ENCODE measurements around the gene COBLL1.

The COBLL1 gene

DNA sequence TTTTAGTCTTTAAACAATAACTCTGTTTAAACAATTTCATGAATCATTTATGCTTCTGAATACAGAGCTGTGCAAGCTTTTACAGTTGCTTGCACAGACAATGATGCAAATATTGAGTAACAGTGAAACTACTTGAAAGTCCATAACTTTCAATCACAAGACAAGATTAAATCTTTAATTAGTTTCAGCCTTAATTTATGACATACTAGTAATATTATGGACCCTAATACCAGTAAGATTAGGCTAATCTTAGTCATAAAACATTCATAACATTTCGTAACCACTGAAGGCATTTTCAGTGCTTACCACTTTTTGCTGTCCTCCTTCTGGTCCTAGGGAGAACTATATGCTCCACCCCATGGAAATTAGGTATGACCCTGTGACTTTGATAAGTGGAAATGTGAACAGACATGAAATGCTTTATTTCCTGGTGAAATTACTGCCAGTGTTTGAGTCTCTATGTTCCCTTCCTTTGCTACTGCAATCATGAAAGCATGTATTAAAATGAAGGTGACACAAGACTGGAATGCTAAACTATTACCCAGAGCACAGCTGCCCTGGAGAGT is 1.8 kb upstream of the COBLL1 start:
- TF ChIP-seq SIN3A (IDR thresholded peaks at IDR 0.05; ENCODE audit: borderline replicate concordance, insufficient read depth, low read length) (no peak), REST (IDR thresholded peaks at IDR 0.05; ENCODE audit: insufficient read depth in 1 of 2, low read depth in 2 of 2, low read length in 2 of 2) (no peak), TAF1 (IDR thresholded peaks at IDR 0.05; ENCODE audit: borderline replicate concordance, insufficient read depth, low read length) (no peak), FOXP2 (optimal IDR thresholded peaks at IDR 0.05; ENCODE audit: borderline replicate concordance, extremely low read depth, extremely low read length, insufficient read depth) (no peak), POLR2AphosphoS5 (IDR thresholded peaks at IDR 0.05; ENCODE audit: low read depth, low read length) (no peak)

GRCh38 chr2:164842624-164842966 is 972 bp upstream of the COBLL1 start:
- no peak for TF ChIP-seq FOXP2 (optimal IDR thresholded peaks at IDR 0.05; ENCODE audit: borderline replicate concordance, extremely low read depth, extremely low read length, insufficient read depth)
- TF ChIP-seq SIN3A (IDR thresholded peaks at IDR 0.05; ENCODE audit: borderline replicate concordance, insufficient read depth, low read length) = no peak
- no peak for TF ChIP-seq TAF1 (IDR thresholded peaks at IDR 0.05; ENCODE audit: borderline replicate concordance, insufficient read depth, low read length)
- TF ChIP-seq REST (IDR thresholded peaks at IDR 0.05; ENCODE audit: insufficient read depth in 1 of 2, low read depth in 2 of 2, low read length in 2 of 2) = no peak

GRCh38 chr2:164840930-164841718 is 499 bp downstream of the COBLL1 start:
- TF ChIP-seq POLR2AphosphoS5 (IDR thresholded peaks at IDR 0.05; ENCODE audit: low read depth, low read length) (no peak), TAF1 (IDR thresholded peaks at IDR 0.05; ENCODE audit: borderline replicate concordance, insufficient read depth, low read length) (no peak), SIN3A (IDR thresholded peaks at IDR 0.05; ENCODE audit: borderline replicate concordance, insufficient read depth, low read length) (no peak), FOXP2 (optimal IDR thresholded peaks at IDR 0.05; ENCODE audit: borderline replicate concordance, extremely low read depth, extremely low read length, insufficient read depth) (no peak), REST (IDR thresholded peaks at IDR 0.05; ENCODE audit: insufficient read depth in 1 of 2, low read depth in 2 of 2, low read length in 2 of 2) (no peak)

- TF ChIP-seq POLR2AphosphoS5 (IDR thresholded peaks at IDR 0.05; ENCODE audit: low read depth, low read length) (no peak), TAF1 (IDR thresholded peaks at IDR 0.05; ENCODE audit: borderline replicate concordance, insufficient read depth, low read length) (no peak), SIN3A (IDR thresholded peaks at IDR 0.05; ENCODE audit: borderline replicate concordance, insufficient read depth, low read length) (no peak), FOXP2 (optimal IDR thresholded peaks at IDR 0.05; ENCODE audit: borderline replicate concordance, extremely low read depth, extremely low read length, insufficient read depth) (no peak), REST (IDR thresholded peaks at IDR 0.05; ENCODE audit: insufficient read depth in 1 of 2, low read depth in 2 of 2, low read length in 2 of 2) (no peak)
Observed at GRCh38 chr2:164840458-164840929, 1.1 kb downstream of the COBLL1 start.
